IMR-90 (cell line): Measurements from ENCODE around the gene DUSP28.

Experiments used
- BHLHE40 ChIP-seq: fragments of 150-350 bp; IDR thresholded peaks from 2 replicates; pipeline ENCODE4 v1.6.1; 2016; ENCODE audit warnings: mild to moderate bottlenecking, low read depth, low read length
- CHD1 ChIP-seq: IDR thresholded peaks from 2 replicates; pipeline ENCODE4 v1.6.1; 2012; ENCODE audit warnings: low read depth, low read length, improper control_type of control experiment
- POLR2A ChIP-seq: IDR thresholded peaks from 2 replicates; pipeline ENCODE4 v1.6.1; 2012; ENCODE audit warnings: mild to moderate bottlenecking, low read depth, low read length
- RCOR1 ChIP-seq: IDR thresholded peaks from 2 replicates; pipeline ENCODE4 v1.6.1; 2012; ENCODE audit warnings: mild to moderate bottlenecking, low read length, improper control_type of control experiment; ENCODE audit not compliant: insufficient replicate concordance
- TF ChIP-seq, protein P1 (sequence below): conservative IDR thresholded peaks from 2 replicates; pipeline ENCODE4 v1.5.1; 2012; ENCODE audit warnings: mild to moderate bottlenecking, low read depth, low read length, improper control_type of control experiment
- TF ChIP-seq, protein P2 (sequence below): fragments of 150-350 bp; IDR thresholded peaks from 2 replicates; pipeline ENCODE4 v1.6.1; 2017; ENCODE audit warnings: mild to moderate bottlenecking, antibody characterized with exemption, low read length, low read depth

DNA sequence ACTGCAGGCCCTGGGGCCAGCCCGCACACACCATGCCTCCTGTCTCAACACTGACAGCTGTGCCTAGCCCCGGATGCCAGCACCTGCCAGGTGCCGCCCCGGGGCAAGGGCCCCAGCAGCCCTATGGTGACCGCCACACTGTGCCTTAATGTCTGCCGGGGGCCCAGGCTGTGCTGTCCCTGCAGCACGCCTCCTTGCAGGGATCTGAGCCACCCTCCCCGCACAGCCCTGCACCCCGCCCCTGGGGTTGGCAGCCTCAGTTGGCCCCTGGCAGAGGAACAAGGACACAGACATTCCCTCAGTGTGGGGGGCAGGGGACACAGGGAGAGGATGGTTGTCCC is 17.9 kb downstream of the DUSP28 start:
- no peak for TF ChIP-seq POLR2A
- TF ChIP-seq, protein P1, sequence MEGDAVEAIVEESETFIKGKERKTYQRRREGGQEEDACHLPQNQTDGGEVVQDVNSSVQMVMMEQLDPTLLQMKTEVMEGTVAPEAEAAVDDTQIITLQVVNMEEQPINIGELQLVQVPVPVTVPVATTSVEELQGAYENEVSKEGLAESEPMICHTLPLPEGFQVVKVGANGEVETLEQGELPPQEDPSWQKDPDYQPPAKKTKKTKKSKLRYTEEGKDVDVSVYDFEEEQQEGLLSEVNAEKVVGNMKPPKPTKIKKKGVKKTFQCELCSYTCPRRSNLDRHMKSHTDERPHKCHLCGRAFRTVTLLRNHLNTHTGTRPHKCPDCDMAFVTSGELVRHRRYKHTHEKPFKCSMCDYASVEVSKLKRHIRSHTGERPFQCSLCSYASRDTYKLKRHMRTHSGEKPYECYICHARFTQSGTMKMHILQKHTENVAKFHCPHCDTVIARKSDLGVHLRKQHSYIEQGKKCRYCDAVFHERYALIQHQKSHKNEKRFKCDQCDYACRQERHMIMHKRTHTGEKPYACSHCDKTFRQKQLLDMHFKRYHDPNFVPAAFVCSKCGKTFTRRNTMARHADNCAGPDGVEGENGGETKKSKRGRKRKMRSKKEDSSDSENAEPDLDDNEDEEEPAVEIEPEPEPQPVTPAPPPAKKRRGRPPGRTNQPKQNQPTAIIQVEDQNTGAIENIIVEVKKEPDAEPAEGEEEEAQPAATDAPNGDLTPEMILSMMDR, result no peak
- TF ChIP-seq, protein P2, sequence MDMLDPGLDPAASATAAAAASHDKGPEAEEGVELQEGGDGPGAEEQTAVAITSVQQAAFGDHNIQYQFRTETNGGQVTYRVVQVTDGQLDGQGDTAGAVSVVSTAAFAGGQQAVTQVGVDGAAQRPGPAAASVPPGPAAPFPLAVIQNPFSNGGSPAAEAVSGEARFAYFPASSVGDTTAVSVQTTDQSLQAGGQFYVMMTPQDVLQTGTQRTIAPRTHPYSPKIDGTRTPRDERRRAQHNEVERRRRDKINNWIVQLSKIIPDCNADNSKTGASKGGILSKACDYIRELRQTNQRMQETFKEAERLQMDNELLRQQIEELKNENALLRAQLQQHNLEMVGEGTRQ, result no peak
- TF ChIP-seq RCOR1, result no peak
- no peak for TF ChIP-seq BHLHE40
- TF ChIP-seq CHD1, result no peak
